Trophoblast cell (in vitro differentiated cells and primary cell): Measurements from ENCODE around the gene CSF1.
A peak's percentile ranks its signal among the peaks of the same experiment; 100 is the strongest.
"Not testable (repeated sequence)": the region's sequence is repeated elsewhere in the genome, so short reads cannot be mapped to it uniquely, and the experiment has no call there.

Experiments
- DNase-seq, 2 donors: peaks; one replicate each; pipeline ENCODE4 v3.0.0-alpha.2; 2016
- H2AFZ ChIP-seq: 2 replicates; pipeline ENCODE4 v1.6.1; 2013; ENCODE audit warnings: low read length, moderate library complexity, mild to moderate bottlenecking; ENCODE audit not compliant: insufficient read depth, poor library complexity
- H2AK5ac ChIP-seq: 2 replicates; pipeline ENCODE4 v1.6.1; 2013; ENCODE audit warnings: mild to moderate bottlenecking, low read length
- H2BK120ac ChIP-seq: 2 replicates; pipeline ENCODE4 v1.6.1; 2013; ENCODE audit warnings: low read length, mild to moderate bottlenecking, moderate library complexity; ENCODE audit not compliant: insufficient read depth, poor library complexity
- H2BK12ac ChIP-seq: 2 replicates; pipeline ENCODE4 v1.6.1; 2013; ENCODE audit warnings: mild to moderate bottlenecking, low read length, moderate library complexity
- H2BK5ac ChIP-seq: 2 replicates; pipeline ENCODE4 v1.6.1; 2013; ENCODE audit warnings: low read length, low read depth, moderate library complexity, mild to moderate bottlenecking; ENCODE audit not compliant: poor library complexity
- H3K14ac ChIP-seq: 2 replicates; pipeline ENCODE4 v1.6.1; 2013; ENCODE audit warnings: mild to moderate bottlenecking, low read length
- H3K18ac ChIP-seq: 2 replicates; pipeline ENCODE4 v1.6.1; 2013; ENCODE audit warnings: mild to moderate bottlenecking, low read length
- H3K23ac ChIP-seq: 2 replicates; pipeline ENCODE4 v1.6.1; 2013; ENCODE audit warnings: low read length
- H3K27ac ChIP-seq: 2 replicates; pipeline ENCODE4 v1.5.1; 2013; ENCODE audit warnings: low read depth, mild to moderate bottlenecking, inconsistent platforms, low read length, moderate library complexity
- H3K27me3 ChIP-seq: 2 replicates; pipeline ENCODE4 v1.6.1; 2013; ENCODE audit warnings: inconsistent platforms, mild to moderate bottlenecking, low read length, moderate library complexity; ENCODE audit not compliant: insufficient read depth
- H3K36me3 ChIP-seq, 2 experiments: 1 replicate in 1 of 2; 2 replicates in 1 of 2; pipeline ENCODE4 v1.6.1; 2013; ENCODE audit warnings: low read length in 2 of 2, mild to moderate bottlenecking in 2 of 2, moderate library complexity in 1 of 2; ENCODE audit not compliant: insufficient read depth in 2 of 2, control insufficient read depth in 1 of 2
- H3K4ac ChIP-seq: 2 replicates; pipeline ENCODE4 v1.6.1; 2013; ENCODE audit warnings: low read depth, mild to moderate bottlenecking, low read length, moderate library complexity
- H3K4me1 ChIP-seq, 2 experiments: 1 replicate in 1 of 2; 2 replicates in 1 of 2; pipeline ENCODE4 v1.6.1; 2013; ENCODE audit warnings: low read length in 2 of 2, mild to moderate bottlenecking in 2 of 2, moderate library complexity in 1 of 2; ENCODE audit not compliant: insufficient read depth in 2 of 2, control insufficient read depth in 1 of 2
- H3K4me2 ChIP-seq: 2 replicates; pipeline ENCODE4 v1.6.1; 2013; ENCODE audit warnings: inconsistent platforms, mild to moderate bottlenecking, low read length, moderate library complexity
- H3K4me3 ChIP-seq: 2 replicates; pipeline ENCODE4 v1.5.1; 2013; ENCODE audit warnings: mild to moderate bottlenecking, low read depth, low read length, inconsistent platforms
- H3K79me1 ChIP-seq: one replicate; pipeline ENCODE4 v1.6.1; 2013; ENCODE audit warnings: low read length
- H3K79me2 ChIP-seq: 2 replicates; pipeline ENCODE4 v1.6.1; 2013; ENCODE audit warnings: low read length, mild to moderate bottlenecking; ENCODE audit not compliant: control insufficient read depth, insufficient read depth, poor library complexity
- H3K9ac ChIP-seq: 2 replicates; pipeline ENCODE4 v1.6.1; 2013; ENCODE audit warnings: mild to moderate bottlenecking, low read length
- H3K9me3 ChIP-seq: 2 replicates; pipeline ENCODE4 v1.6.1; 2013; ENCODE audit warnings: low read depth, mild to moderate bottlenecking, control low read depth, inconsistent platforms, low read length; ENCODE audit not compliant: insufficient read depth
- H4K12ac ChIP-seq: 2 replicates; pipeline ENCODE4 v1.6.1; 2013; ENCODE audit warnings: low read depth, mild to moderate bottlenecking, low read length, moderate library complexity
- H4K8ac ChIP-seq: 2 replicates; pipeline ENCODE4 v1.6.1; 2013; ENCODE audit warnings: low read depth, mild to moderate bottlenecking, low read length, moderate library complexity
- H4K91ac ChIP-seq: one replicate; pipeline ENCODE4 v1.6.1; 2013; ENCODE audit warnings: low read depth, mild to moderate bottlenecking, low read length, moderate library complexity
- WGBS: extraction: QIAGEN DNeasy Blood & Tissue Kit; methylation state at CpG from one replicate; pipeline ENCODE4 v1.1.7; 2013; ENCODE audit warnings: missing lambda C conversion rate; ENCODE audit not compliant: insufficient read length, insufficient coverage; ENCODE audit errors: extremely low coverage; 5-methylcytosine and 5-hydroxymethylcytosine counted together

The CSF1 gene

GRCh38 chr1:109918671-109919070 lies 8.0 kb downstream of the CSF1 start:
- Histone ChIP-seq H3K9ac (no peak overlapping the region), H3K4me2 (no peak overlapping the region), H3K27ac (no peak overlapping the region), H3K14ac (no peak overlapping the region), H3K18ac (peak overlapping the region; percentile 34), H2BK120ac (no peak overlapping the region), H2BK5ac (no peak overlapping the region), H2AFZ (no peak overlapping the region), H3K23ac (peak overlapping the region; percentile 22), H2BK12ac (no peak overlapping the region), H2AK5ac (no peak overlapping the region), H3K79me1 (no peaks in the 10 kb centered on the region), H3K4ac (no peak overlapping the region), H4K8ac (no peak overlapping the region), H3K36me3 (peaks cover 66 to 91% of the 10 kb centered on the region in 2 experiments), H4K91ac (no peak overlapping the region), H3K27me3 (no peaks in the 10 kb centered on the region), H3K4me3 (no peak overlapping the region), H3K9me3 (peaks cover 6% of the 10 kb centered on the region), H3K79me2 (peaks cover 2% of the 10 kb centered on the region), H3K4me1 (peaks cover 1 to 11% of the 10 kb centered on the region in 2 experiments), H4K12ac (no peak overlapping the region)
- DNase-seq = no peak
- WGBS = no CpG with 5 or more reads among the region's 7 CpGs

- no peak for DNase-seq
- Histone ChIP-seq H2BK12ac (no peak overlapping the region), H3K14ac (no peak overlapping the region), H2AFZ (no peak overlapping the region), H4K12ac (no peak overlapping the region), H3K4me3 (no peak overlapping the region), H3K36me3 (peaks cover 69 to 93% of the 10 kb centered on the region in 2 experiments), H3K4ac (no peak overlapping the region), H3K18ac (no peak overlapping the region), H2AK5ac (no peak overlapping the region), H4K8ac (no peak overlapping the region), H3K27ac (no peak overlapping the region), H2BK5ac (no peak overlapping the region), H3K4me2 (no peak overlapping the region), H3K23ac (no peak overlapping the region), H3K4me1 (peaks cover 8 to 18% of the 10 kb centered on the region in 2 experiments), H4K91ac (no peak overlapping the region), H2BK120ac (no peak overlapping the region), H3K79me1 (peaks cover 2% of the 10 kb centered on the region), H3K79me2 (no peaks in the 10 kb centered on the region), H3K9ac (no peak overlapping the region), H3K27me3 (no peaks in the 10 kb centered on the region), H3K9me3 (peaks cover 6% of the 10 kb centered on the region)
- no CpG with 5 or more reads among the region's 6 CpGs for WGBS
These were observed 8.7 kb downstream of the CSF1 start for GRCh38 chr1:109919303-109919702.

GRCh38 chr1:109920391-109920790 lies 9.7 kb downstream of the CSF1 start:
- not testable (repeated sequence) for H3K18ac ChIP-seq, H3K79me1 ChIP-seq, H2AK5ac ChIP-seq, H2BK12ac ChIP-seq, H2AFZ ChIP-seq, H3K27me3 ChIP-seq, H4K8ac ChIP-seq, H2BK120ac ChIP-seq, H2BK5ac ChIP-seq, H4K91ac ChIP-seq, H4K12ac ChIP-seq, DNase-seq, H3K79me2 ChIP-seq, H3K23ac ChIP-seq, H3K4ac ChIP-seq, H3K9me3 ChIP-seq, H3K9ac ChIP-seq, H3K4me3 ChIP-seq, H3K4me2 ChIP-seq, H3K27ac ChIP-seq, H3K14ac ChIP-seq
- Histone ChIP-seq H3K36me3 (peaks cover 75 to 96% of the 10 kb centered on the region in 2 experiments), H3K4me1 (peaks cover 12 to 22% of the 10 kb centered on the region in 2 experiments)
- no CpG with 5 or more reads among the region's 10 CpGs for WGBS

GRCh38 chr1:109922326-109922725 lies 11.7 kb downstream of the CSF1 start:
- Histone ChIP-seq H3K27me3 (no peaks in the 10 kb centered on the region), H3K4ac (no peak overlapping the region), H3K4me3 (peak overlapping the region; percentile 10), H3K4me2 (no peak overlapping the region), H2BK120ac (no peak overlapping the region), H3K36me3 (peaks cover 80 to 93% of the 10 kb centered on the region in 2 experiments), H3K4me1 (peaks cover 12 to 22% of the 10 kb centered on the region in 2 experiments), H4K91ac (no peak overlapping the region), H3K79me2 (no peaks in the 10 kb centered on the region), H3K23ac (no peak overlapping the region), H4K12ac (no peak overlapping the region), H3K18ac (no peak overlapping the region), H2AK5ac (no peak overlapping the region), H3K79me1 (peaks cover 2% of the 10 kb centered on the region), H2BK12ac (no peak overlapping the region), H2BK5ac (no peak overlapping the region), H3K9ac (no peak overlapping the region), H3K27ac (no peak overlapping the region), H3K9me3 (peaks cover 4% of the 10 kb centered on the region), H3K14ac (no peak overlapping the region), H4K8ac (no peak overlapping the region), H2AFZ (no peak overlapping the region)
- no CpG with 5 or more reads among the region's 8 CpGs for WGBS
- no peak for DNase-seq
